NCI-H1417 treated with DMSO at 0.1 percent for 48 hours (cell line): ENCODE results near the gene CBX4.

Source experiments
- DNase-seq: peaks from one replicate; lab custom pipeline; 2025; lab: John Stamatoyannopoulos, UW

Gene CBX4

GRCh38 chr17:79829004-79829403, 10.2 kb downstream of the CBX4 start:
- DNase-seq, result no peak

GRCh38 chr17:79826841-79827578, 12.2 kb downstream of the CBX4 start:
- no peak for DNase-seq

GRCh38 chr17:79826204-79826680, 13.0 kb downstream of the CBX4 start:
- DNase-seq, result no peak

GRCh38 chr17:79825580-79825921, 13.7 kb downstream of the CBX4 start:
- DNase-seq, result no peak

- DNase-seq, result no peak
Measured at GRCh38 chr17:79824893-79825579, 14.2 kb downstream of the CBX4 start.

GRCh38 chr17:79824234-79824633, 15.0 kb downstream of the CBX4 start:
- DNase-seq, result no peak

GRCh38 chr17:79822583-79823124, 16.6 kb downstream of the CBX4 start:
- no peak for DNase-seq

GRCh38 chr17:79821331-79822095, 17.7 kb downstream of the CBX4 start:
- DNase-seq, result no peak

- no peak for DNase-seq
Measured at GRCh38 chr17:79820959-79821330, 18.3 kb downstream of the CBX4 start.

GRCh38 chr17:79819534-79820276, 19.5 kb downstream of the CBX4 start:
- no peak for DNase-seq

- no peak for DNase-seq
Measured at GRCh38 chr17:79819085-79819484, 20.2 kb downstream of the CBX4 start.

- DNase-seq, result no peak
Measured at GRCh38 chr17:79818026-79818758, 21.0 kb downstream of the CBX4 start.

GRCh38 chr17:79815836-79816461, 23.3 kb downstream of the CBX4 start:
- no peak for DNase-seq

- DNase-seq, result no peak
Measured at GRCh38 chr17:79814974-79815835, 24.0 kb downstream of the CBX4 start.

GRCh38 chr17:79814127-79814973, 24.9 kb downstream of the CBX4 start:
- no peak for DNase-seq

GRCh38 chr17:79813297-79814126, 25.7 kb downstream of the CBX4 start:
- no peak for DNase-seq

- no peak for DNase-seq
Measured at GRCh38 chr17:79812353-79813258, 26.6 kb downstream of the CBX4 start.
